Measurements from ENCODE around the gene ZNF740. TPM values are rescaled to one million over a fixed set of nuclear protein-coding genes. Genes with fewer than 3 reads are reported as not detected.

ZNF740 gene
- total RNA-seq, 1 donor from 2014 or later: 38.4 TPM

DNA sequence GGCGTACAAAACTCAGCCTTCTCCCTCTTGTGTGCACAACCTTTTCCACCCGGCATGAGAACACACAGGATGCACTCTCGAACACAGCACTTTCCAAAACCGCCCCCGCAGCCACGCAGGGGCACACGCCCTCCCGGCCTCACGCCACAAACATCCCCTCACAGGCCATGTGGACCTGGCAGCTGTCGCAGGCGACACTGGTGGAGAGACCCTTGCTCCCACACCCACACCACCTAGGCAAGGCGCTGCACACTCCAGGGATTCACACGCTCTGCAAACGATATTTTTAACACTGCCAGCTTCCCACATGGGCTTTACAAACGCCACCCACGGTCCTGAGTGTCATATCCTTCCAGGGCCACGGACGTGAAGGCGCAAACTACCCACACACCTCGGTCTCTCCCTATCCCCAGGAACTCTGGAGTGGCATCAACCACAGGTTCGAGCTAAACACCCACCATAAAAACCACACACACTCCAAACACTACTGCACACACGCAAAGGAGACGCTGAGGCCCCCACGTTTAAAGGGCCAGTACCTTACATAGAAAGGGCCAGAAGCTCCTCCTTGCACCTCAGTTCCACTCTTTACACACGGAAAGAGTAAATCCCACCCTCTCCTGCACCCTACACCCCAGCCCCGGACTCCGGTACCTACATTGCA lies 38.9 kb downstream of the ZNF740 start:
- H3K79me2 ChIP-seq (ENCODE audit: low read depth): peaks cover 41% of the 10 kb centered on the region
- H2AFZ ChIP-seq (replicated peaks): peak overlapping the region; percentile 3
- peaks cover 60% of the 10 kb centered on the region for H3K4me1 ChIP-seq
- H3K4me3 ChIP-seq: peak overlapping the region; percentile 51
- Mint-ChIP-seq H3K9me3 (no peaks in the 10 kb centered on the region), H3K27me3 (ENCODE audit: insufficient read depth, low read depth) (peaks cover 36% of the 10 kb centered on the region), H3K27ac (no peak overlapping the region), H3K4me1 (peaks cover 55% of the 10 kb centered on the region), H3K4me3 (peak overlapping the region; percentile 91), H3K36me3 (no peaks in the 10 kb centered on the region)
- H3K27me3 ChIP-seq: peaks cover 16% of the 10 kb centered on the region
- peaks cover 75% of the 10 kb centered on the region for H3F3A ChIP-seq (ENCODE audit: low read depth)
- H3K4me2 ChIP-seq: peak overlapping the region; percentile 77
- no peak overlapping the region for H3K27ac ChIP-seq
- TF ChIP-seq EZH2phosphoT487 (IDR thresholded peaks at IDR 0.05): no peak
- peak; percentile 54 for TF ChIP-seq EZH2 (IDR thresholded peaks at IDR 0.05)
- H3K9me3 ChIP-seq (ENCODE audit: low read depth): no peaks in the 10 kb centered on the region
- DNase-seq (ENCODE audit: low spot score): no peak
- H3K9ac ChIP-seq: no peak overlapping the region
- H3K36me3 ChIP-seq: no peaks in the 10 kb centered on the region
- peaks cover 4% of the 10 kb centered on the region for H4K20me1 ChIP-seq (ENCODE audit: low read depth)

DNA sequence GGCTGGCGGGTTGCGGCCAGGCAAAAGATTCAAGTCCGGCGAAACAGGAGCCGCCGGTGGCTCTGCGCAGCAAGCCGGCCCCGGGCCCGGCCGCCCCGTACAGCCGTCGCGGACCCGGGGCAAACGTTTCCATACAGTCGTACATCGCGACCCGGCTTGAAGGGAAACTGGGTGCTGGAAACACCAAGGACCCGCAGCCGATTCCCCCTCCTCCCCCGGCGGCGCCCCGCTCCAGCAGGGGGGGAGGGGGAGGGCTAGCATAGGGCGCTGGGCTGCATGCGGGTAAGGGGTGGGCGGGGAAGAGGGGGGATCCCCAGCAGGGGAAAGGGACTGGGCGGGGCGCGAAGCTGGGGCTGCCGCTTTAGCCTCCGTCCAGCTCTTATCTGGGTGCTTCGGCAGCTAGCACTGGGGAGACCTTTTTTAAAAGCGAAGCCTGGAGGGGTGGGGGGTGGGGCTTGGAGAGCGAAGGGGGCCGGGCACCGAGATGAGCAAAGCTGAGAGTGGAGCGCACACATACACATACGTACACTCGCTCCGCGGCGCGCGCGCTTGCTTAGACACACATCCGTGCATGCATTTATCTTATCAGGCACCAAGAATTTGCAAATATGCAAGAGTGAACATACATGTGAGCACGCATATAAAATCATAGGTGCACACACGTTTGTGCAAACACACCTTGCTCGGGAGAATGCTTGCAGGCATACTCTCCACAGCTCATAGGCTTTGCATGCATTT lies 39.6 kb downstream of the ZNF740 start:
- Histone ChIP-seq H3K36me3 (no peaks in the 10 kb centered on the region), H4K20me1 (ENCODE audit: low read depth) (peaks cover 4% of the 10 kb centered on the region), H3K4me1 (peaks cover 68% of the 10 kb centered on the region), H3K4me3 (peak overlapping the region; percentile 51), H3K79me2 (ENCODE audit: low read depth) (peaks cover 41% of the 10 kb centered on the region), H2AFZ (replicated peaks) (peak overlapping the region; percentile 3), H3K9ac (no peak overlapping the region), H3F3A (ENCODE audit: low read depth) (peaks cover 82% of the 10 kb centered on the region), H3K9me3 (ENCODE audit: low read depth) (no peaks in the 10 kb centered on the region), H3K27ac (no peak overlapping the region), H3K4me2 (peak overlapping the region; percentile 77), H3K27me3 (peaks cover 16% of the 10 kb centered on the region)
- DNase-seq (ENCODE audit: low spot score): peak; percentile 80
- Mint-ChIP-seq H3K4me1 (peaks cover 60% of the 10 kb centered on the region), H3K27ac (no peak overlapping the region), H3K4me3 (peak overlapping the region; percentile 91), H3K36me3 (no peaks in the 10 kb centered on the region), H3K27me3 (ENCODE audit: insufficient read depth, low read depth) (peaks cover 36% of the 10 kb centered on the region), H3K9me3 (no peaks in the 10 kb centered on the region)
- TF ChIP-seq, protein P1, sequence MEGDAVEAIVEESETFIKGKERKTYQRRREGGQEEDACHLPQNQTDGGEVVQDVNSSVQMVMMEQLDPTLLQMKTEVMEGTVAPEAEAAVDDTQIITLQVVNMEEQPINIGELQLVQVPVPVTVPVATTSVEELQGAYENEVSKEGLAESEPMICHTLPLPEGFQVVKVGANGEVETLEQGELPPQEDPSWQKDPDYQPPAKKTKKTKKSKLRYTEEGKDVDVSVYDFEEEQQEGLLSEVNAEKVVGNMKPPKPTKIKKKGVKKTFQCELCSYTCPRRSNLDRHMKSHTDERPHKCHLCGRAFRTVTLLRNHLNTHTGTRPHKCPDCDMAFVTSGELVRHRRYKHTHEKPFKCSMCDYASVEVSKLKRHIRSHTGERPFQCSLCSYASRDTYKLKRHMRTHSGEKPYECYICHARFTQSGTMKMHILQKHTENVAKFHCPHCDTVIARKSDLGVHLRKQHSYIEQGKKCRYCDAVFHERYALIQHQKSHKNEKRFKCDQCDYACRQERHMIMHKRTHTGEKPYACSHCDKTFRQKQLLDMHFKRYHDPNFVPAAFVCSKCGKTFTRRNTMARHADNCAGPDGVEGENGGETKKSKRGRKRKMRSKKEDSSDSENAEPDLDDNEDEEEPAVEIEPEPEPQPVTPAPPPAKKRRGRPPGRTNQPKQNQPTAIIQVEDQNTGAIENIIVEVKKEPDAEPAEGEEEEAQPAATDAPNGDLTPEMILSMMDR (IDR thresholded peaks at IDR 0.05): no peak
- no peak for TF ChIP-seq EZH2phosphoT487 (IDR thresholded peaks at IDR 0.05)
- peak; percentile 4 for TF ChIP-seq EZH2 (IDR thresholded peaks at IDR 0.05)

DNA sequence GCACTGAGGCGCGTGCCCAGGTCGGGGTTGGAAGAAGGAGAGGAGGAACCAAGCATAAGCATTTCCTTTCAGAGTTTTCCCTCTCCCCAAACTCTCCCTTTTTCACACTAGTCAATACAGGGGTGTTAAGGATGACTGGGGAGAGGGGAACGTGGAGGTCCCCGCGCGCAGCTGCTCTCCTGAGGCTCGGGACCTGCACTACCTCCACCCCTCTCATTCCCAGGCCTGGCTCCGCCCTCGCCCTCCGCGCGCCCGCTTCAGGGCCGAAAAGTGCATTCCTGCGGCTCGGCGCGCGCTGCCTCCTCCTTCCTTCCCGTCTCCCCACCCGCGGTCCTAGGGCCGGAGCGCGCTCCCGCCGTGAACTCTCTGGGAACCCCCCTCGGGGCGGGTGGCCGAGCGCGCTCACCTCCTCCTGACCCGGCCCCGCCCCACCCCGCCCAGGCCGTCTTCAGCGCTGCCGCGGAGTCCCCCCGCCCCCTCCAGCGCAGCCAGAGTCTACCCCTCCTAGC lies 40.2 kb downstream of the ZNF740 start:
- Histone ChIP-seq H3K4me1 (peaks cover 74% of the 10 kb centered on the region), H3K4me3 (peak overlapping the region; percentile 51), H4K20me1 (ENCODE audit: low read depth) (peaks cover 4% of the 10 kb centered on the region), H3K9ac (no peak overlapping the region), H3K27me3 (peaks cover 16% of the 10 kb centered on the region), H3K79me2 (ENCODE audit: low read depth) (peaks cover 41% of the 10 kb centered on the region), H2AFZ (replicated peaks) (peak overlapping the region; percentile 40), H3K36me3 (no peaks in the 10 kb centered on the region), H3K4me2 (peak overlapping the region; percentile 77), H3F3A (ENCODE audit: low read depth) (peaks cover 87% of the 10 kb centered on the region), H3K9me3 (ENCODE audit: low read depth) (no peaks in the 10 kb centered on the region), H3K27ac (peak overlapping the region; percentile 87)
- TF ChIP-seq EZH2phosphoT487 (IDR thresholded peaks at IDR 0.05): no peak
- TF ChIP-seq, protein P1 (IDR thresholded peaks at IDR 0.05): no peak
- TF ChIP-seq EZH2 (IDR thresholded peaks at IDR 0.05): no peak
- Mint-ChIP-seq H3K4me3 (peak overlapping the region; percentile 91), H3K27me3 (ENCODE audit: insufficient read depth, low read depth) (peaks cover 38% of the 10 kb centered on the region), H3K9me3 (no peaks in the 10 kb centered on the region), H3K4me1 (peaks cover 65% of the 10 kb centered on the region), H3K36me3 (no peaks in the 10 kb centered on the region), H3K27ac (peak overlapping the region; percentile 15)
- DNase-seq (ENCODE audit: low spot score): peak; percentile 98
